ENCODE measurements around the gene PAGR1. TPM values are rescaled to one million over a fixed set of nuclear protein-coding genes. Genes with fewer than 3 reads are reported as not detected.

PAGR1 gene
- total and polyA plus RNA-seq, 9 of the 15 experiments (the other 6 are each of a cell fraction or from before 2014, with no cell fraction given) = 1.4 to 58.2 (median 16.8) TPM

DNA sequence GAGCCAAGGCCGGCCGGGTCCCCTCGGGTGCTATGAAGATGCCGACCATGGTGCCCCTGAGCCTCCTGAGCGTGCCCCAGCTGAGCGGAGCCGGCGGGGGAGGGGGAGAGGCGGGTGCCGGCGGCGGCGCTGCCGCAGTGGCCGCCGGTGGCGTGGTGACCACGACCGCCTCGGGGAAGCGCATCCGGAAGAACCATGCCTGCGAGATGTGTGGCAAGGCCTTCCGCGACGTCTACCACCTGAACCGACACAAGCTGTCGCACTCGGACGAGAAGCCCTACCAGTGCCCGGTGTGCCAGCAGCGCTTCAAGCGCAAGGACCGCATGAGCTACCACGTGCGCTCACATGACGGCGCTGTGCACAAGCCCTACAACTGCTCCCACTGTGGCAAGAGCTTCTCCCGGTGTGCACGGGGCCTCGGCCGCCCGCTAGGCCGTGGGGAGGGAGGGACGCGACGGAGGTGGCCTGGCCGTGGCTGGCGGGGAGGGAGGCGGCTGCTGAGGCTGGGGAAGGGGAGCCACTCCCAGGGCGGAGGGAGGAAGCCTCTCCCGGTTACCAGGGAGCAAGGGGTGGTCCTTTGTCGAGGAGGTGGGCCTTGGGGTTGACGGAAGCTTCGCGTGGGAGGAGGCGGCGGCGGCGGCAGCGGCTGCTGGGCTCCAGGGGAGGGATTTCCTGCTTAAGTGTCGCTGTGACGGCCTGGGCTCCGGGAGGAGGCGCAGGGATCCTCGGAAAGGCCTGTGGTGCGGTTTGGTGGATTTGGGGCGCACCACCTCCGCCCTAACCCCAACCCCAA lies 8.3 kb upstream of the PAGR1 start (continued):
- TF ChIP-seq STAT6 (CRISPR knock-in tag; IDR thresholded peaks at IDR 0.05) (peak; percentile 81; the same call in 1 of the 2 replicates), EHMT2 (IDR thresholded peaks at IDR 0.05) (no peak), IRF2 (CRISPR knock-in tag; IDR thresholded peaks at IDR 0.05) (peak; percentile 82; the same call in 1 of the 2 replicates), SMAD2 (IDR thresholded peaks at IDR 0.05; ENCODE audit: low read depth, low read length) (no peak), CCAR2 (IDR thresholded peaks at IDR 0.05; ENCODE audit: low read depth, low read length) (no peak), ZBTB5 (IDR thresholded peaks at IDR 0.05) (no peak), TGIF2 (CRISPR knock-in tag; IDR thresholded peaks at IDR 0.05) (0 out of 2 replicates have a peak, but pooled peaks have one; percentile 79), HNRNPK (IDR thresholded peaks at IDR 0.05; ENCODE audit: low read depth, low read length, poor library complexity, severe bottlenecking) (no peak), CAMTA2 (CRISPR knock-in tag; conservative IDR thresholded peaks at IDR 0.05) (no peak), GABPB2 (CRISPR knock-in tag; conservative IDR thresholded peaks at IDR 0.05) (no peak), ZNF165 (CRISPR knock-in tag; IDR thresholded peaks at IDR 0.05; ENCODE audit: borderline replicate concordance) (no peak), HMG20B (CRISPR knock-in tag; IDR thresholded peaks at IDR 0.05) (no peak), RFX5 (IDR thresholded peaks at IDR 0.05; ENCODE audit: low read depth, low read length) (no peak), SNIP1 (IDR thresholded peaks at IDR 0.05; ENCODE audit: low read depth) (no peak)
- TF ChIP-seq, protein P1, sequence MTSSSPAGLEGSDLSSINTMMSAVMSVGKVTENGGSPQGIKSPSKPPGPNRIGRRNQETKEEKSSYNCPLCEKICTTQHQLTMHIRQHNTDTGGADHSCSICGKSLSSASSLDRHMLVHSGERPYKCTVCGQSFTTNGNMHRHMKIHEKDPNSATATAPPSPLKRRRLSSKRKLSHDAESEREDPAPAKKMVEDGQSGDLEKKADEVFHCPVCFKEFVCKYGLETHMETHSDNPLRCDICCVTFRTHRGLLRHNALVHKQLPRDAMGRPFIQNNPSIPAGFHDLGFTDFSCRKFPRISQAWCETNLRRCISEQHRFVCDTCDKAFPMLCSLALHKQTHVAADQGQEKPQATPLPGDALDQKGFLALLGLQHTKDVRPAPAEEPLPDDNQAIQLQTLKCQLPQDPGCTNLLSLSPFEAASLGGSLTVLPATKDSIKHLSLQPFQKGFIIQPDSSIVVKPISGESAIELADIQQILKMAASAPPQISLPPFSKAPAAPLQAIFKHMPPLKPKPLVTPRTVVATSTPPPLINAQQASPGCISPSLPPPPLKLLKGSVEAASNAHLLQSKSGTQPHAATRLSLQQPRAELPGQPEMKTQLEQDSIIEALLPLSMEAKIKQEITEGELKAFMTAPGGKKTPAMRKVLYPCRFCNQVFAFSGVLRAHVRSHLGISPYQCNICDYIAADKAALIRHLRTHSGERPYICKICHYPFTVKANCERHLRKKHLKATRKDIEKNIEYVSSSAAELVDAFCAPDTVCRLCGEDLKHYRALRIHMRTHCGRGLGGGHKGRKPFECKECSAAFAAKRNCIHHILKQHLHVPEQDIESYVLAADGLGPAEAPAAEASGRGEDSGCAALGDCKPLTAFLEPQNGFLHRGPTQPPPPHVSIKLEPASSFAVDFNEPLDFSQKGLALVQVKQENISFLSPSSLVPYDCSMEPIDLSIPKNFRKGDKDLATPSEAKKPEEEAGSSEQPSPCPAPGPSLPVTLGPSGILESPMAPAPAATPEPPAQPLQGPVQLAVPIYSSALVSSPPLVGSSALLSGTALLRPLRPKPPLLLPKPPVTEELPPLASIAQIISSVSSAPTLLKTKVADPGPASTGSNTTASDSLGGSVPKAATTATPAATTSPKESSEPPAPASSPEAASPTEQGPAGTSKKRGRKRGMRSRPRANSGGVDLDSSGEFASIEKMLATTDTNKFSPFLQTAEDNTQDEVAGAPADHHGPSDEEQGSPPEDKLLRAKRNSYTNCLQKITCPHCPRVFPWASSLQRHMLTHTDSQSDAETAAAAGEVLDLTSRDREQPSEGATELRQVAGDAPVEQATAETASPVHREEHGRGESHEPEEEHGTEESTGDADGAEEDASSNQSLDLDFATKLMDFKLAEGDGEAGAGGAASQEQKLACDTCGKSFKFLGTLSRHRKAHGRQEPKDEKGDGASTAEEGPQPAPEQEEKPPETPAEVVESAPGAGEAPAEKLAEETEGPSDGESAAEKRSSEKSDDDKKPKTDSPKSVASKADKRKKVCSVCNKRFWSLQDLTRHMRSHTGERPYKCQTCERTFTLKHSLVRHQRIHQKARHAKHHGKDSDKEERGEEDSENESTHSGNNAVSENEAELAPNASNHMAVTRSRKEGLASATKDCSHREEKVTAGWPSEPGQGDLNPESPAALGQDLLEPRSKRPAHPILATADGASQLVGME (CRISPR knock-in tag; IDR thresholded peaks at IDR 0.05) = peak; percentile 78

All from K562 (cell line).